ENCODE measurements around the gene EWSR1. TPM values are rescaled to one million over a fixed set of nuclear protein-coding genes. Genes with fewer than 3 reads are reported as not detected.

Gene EWSR1
- total RNA-seq, 2 donors from 2014 or later, result 145 to 236 TPM

DNA sequence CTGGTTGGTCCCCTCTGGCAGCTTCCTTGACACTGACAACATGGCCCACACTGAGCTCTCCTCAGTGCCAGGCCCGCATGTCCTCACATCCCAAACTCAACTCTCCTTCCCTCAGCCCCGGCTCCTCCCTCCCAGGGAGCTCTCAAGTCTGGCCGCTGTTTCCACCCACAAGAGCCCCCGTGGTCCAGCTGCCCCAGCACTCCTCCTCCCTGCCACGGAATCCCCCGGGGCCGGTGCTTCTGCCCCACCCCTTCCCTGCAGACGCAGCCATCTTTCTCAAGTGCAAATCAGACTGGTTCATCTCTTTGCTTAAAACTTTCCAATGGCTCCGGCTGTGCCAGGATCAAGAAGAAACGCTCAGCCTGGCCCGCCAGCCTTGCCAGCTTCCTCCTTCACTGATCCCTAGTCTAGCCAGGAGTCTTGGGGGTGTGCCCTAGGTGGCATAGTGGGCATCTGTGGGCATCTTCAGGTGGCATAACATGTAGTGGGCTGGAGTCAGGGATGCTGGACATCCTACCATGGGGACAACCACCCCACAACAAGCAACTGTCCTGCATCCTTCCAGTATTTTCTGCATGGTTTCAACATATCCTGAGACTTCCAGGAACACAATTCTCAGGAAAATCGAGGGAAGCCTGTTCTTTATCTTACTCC, 69.7 kb downstream of the EWSR1 start:
- no peaks in the 10 kb centered on the region for H3K27me3 ChIP-seq
- H3K9me3 ChIP-seq, result no peaks in the 10 kb centered on the region
- no peaks in the 10 kb centered on the region for H3K4me1 ChIP-seq
- H3K27ac ChIP-seq, result no peak overlapping the region
- H3K4me3 ChIP-seq, result no peak overlapping the region
- TF ChIP-seq, protein P1, sequence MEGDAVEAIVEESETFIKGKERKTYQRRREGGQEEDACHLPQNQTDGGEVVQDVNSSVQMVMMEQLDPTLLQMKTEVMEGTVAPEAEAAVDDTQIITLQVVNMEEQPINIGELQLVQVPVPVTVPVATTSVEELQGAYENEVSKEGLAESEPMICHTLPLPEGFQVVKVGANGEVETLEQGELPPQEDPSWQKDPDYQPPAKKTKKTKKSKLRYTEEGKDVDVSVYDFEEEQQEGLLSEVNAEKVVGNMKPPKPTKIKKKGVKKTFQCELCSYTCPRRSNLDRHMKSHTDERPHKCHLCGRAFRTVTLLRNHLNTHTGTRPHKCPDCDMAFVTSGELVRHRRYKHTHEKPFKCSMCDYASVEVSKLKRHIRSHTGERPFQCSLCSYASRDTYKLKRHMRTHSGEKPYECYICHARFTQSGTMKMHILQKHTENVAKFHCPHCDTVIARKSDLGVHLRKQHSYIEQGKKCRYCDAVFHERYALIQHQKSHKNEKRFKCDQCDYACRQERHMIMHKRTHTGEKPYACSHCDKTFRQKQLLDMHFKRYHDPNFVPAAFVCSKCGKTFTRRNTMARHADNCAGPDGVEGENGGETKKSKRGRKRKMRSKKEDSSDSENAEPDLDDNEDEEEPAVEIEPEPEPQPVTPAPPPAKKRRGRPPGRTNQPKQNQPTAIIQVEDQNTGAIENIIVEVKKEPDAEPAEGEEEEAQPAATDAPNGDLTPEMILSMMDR (IDR thresholded peaks at IDR 0.05), result no peak
- H3K9ac ChIP-seq (ENCODE audit: low read depth in 2 of 2, low read length in 2 of 2), result no peak overlapping the region
- no peak for DNase-seq
- intact Hi-C loops (cut with DNase I), result no loop called here
- peaks cover 21% of the 10 kb centered on the region for H3K36me3 ChIP-seq

GRCh38 chr22:29338398-29338797, 70.3 kb downstream of the EWSR1 start:
- Histone ChIP-seq H3K9me3 (no peaks in the 10 kb centered on the region), H3K27me3 (no peaks in the 10 kb centered on the region), H3K9ac (ENCODE audit: low read depth in 2 of 2, low read length in 2 of 2) (no peak overlapping the region), H3K4me1 (no peaks in the 10 kb centered on the region), H3K4me3 (no peak overlapping the region), H3K36me3 (peaks cover 23% of the 10 kb centered on the region), H3K27ac (no peak overlapping the region)
- intact Hi-C loops (cut with DNase I), result no loop called here
- DNase-seq, result no peak
- TF ChIP-seq, protein P1 (IDR thresholded peaks at IDR 0.05), result no peak

GRCh38 chr22:29339381-29340235, 71.5 kb downstream of the EWSR1 start:
- Histone ChIP-seq H3K27ac (no peak overlapping the region), H3K9ac (ENCODE audit: low read depth in 2 of 2, low read length in 2 of 2) (no peak overlapping the region), H3K4me3 (no peak overlapping the region), H3K9me3 (no peaks in the 10 kb centered on the region), H3K4me1 (no peaks in the 10 kb centered on the region), H3K27me3 (no peaks in the 10 kb centered on the region), H3K36me3 (peaks cover 24% of the 10 kb centered on the region)
- TF ChIP-seq, protein P1 (IDR thresholded peaks at IDR 0.05), result no peak
- intact Hi-C loops (cut with DNase I), result no loop called here
- DNase-seq, result no peak

- no peaks in the 10 kb centered on the region for H3K9me3 ChIP-seq
- no peak overlapping the region for H3K27ac ChIP-seq
- DNase-seq, result no peak
- H3K9ac ChIP-seq (ENCODE audit: low read depth in 2 of 2, low read length in 2 of 2), result no peak overlapping the region
- TF ChIP-seq, protein P1 (IDR thresholded peaks at IDR 0.05), result no peak
- no peak overlapping the region for H3K4me3 ChIP-seq
- no peaks in the 10 kb centered on the region for H3K27me3 ChIP-seq
- H3K4me1 ChIP-seq, result no peaks in the 10 kb centered on the region
- H3K36me3 ChIP-seq, result peaks cover 25% of the 10 kb centered on the region
- intact Hi-C loops (cut with DNase I), result no loop called here
Observed at GRCh38 chr22:29340566-29340965, 72.5 kb downstream of the EWSR1 start.

GRCh38 chr22:29341056-29341848, 73.2 kb downstream of the EWSR1 start:
- no peak for DNase-seq
- Histone ChIP-seq H3K9me3 (no peaks in the 10 kb centered on the region), H3K36me3 (peaks cover 29% of the 10 kb centered on the region), H3K9ac (ENCODE audit: low read depth in 2 of 2, low read length in 2 of 2) (no peak overlapping the region), H3K27me3 (no peaks in the 10 kb centered on the region), H3K4me3 (no peak overlapping the region), H3K4me1 (no peaks in the 10 kb centered on the region), H3K27ac (no peak overlapping the region)
- TF ChIP-seq, protein P1 (IDR thresholded peaks at IDR 0.05), result no peak
- intact Hi-C loops (cut with DNase I), result no loop called here

All from colonic mucosa (tissue), 4 donors.